ENCODE results near the gene PUM1.

PUM1 gene

DNA sequence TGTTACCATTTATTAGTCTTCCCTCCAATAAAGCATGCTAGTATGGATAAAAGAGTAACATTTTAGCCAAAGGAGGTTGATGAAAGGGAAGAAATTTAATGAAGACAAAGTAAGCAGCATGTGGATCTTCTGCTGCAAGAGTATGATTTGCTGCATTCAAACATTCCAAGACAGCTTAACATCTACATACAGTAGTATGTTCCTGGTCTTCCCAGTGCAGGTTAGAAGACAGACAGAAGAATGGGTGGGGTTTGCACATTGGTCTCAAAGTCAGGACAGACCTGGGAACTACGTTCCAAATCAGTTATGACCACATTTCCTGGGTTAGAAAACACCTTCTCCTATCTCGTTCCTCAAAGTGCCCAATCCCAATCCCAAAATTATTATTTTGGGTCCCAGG, 43.3 kb downstream of the PUM1 start:
- DNase-seq (ENCODE audit: low read depth) = no peak

DNA sequence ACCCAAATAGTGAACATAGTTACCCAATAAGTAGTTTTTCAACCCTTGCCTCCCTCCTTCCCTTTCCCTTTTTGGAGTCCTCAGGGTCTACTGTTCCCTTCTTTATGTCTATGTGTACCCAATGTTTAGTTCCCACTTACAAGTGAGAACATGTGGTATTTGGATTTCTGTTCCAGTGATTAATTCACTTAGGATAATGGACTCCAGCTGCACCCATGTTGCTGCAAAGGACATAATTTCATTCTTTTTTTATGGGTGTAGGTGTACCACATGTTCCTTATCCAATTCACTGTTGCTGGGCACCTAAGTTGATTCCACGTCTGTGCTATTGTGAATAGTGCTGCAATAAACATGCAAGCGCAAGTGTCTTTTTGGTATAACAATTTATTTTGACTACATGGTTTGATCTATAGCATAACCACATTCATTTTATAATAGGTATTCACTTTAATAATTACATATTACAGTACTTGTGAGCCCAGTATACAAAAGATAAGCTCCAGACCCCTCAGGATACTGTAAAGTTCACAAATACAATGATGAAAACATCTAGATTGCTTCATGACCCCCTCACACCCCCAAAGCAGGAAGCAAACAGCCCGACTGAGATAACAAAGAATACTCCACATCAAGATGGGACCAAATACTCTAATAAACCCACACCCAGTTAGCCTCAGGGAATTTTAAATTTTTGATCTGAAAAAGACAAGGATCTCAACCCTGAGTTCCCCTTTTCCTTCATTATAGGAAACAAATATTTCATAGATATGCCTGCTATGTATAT, 45.3 kb downstream of the PUM1 start:
- no peak for DNase-seq (ENCODE audit: low read depth)

DNA sequence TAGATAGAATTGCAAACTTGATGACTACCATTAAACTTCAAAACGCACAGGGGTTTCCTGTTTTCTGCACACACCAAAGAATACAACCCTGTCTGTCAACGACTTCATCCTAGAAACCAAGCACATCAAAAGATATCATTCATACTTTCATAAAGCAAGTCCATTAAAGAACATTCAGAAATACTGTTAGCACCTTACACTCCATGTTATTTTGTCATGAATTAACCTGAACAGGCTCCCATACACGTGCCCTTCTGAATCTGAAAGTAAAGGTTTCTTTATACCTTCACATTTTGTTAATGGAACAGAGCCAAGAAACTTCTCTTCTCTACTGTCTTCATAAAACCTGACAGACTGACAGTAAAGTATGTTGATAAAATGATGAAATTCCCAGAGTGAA, 46.1 kb downstream of the PUM1 start:
- DNase-seq (ENCODE audit: low read depth) = no peak

DNA sequence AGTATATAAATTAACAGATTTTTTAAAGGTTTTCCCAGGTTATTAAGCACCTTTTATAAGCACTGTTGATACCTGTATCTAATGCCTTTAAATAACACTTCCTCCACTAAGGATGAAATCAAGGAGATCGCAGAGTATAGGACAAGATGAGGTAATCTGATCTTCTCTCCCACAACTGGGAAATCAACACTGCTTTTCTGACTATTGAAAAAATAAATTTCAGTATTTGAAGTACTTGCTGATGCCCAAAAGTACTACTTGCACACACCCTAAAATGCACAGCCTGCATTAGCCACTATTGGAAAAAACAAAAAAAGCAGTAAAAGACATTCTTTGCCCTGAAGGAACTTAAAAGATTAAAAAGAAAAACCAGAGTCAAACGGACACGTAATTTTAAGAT, 48.6 kb downstream of the PUM1 start:
- DNase-seq (ENCODE audit: low read depth) = no peak

DNA sequence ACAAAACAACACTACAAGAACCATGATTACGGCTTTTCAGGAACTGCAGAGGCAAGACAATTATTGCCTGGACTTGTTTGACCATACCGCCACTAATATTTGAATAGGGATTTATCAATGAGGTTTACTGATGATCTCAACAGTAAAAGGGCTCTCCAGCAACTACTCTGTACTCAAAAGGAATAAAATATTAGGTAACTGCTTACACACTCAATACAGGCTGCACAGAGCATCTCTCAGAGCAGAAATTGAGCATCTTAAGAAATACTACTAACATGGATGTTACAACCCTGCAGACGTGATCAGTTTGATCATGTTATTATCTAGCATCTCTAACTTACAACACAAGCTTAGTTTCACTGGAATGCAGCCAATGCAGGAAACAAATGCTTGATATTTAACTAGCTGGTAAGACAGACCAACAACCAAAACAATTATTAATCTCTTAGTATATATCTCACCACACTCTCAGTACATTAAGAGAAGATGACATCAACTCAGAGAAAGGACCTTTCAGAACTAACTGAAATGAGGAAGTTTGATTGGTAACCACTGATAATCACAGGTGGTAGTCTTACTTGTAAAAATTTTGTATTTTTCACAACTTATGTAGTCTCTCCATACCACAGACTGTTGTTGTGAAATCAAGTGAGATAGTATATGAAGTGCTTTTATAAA, 52.2 kb downstream of the PUM1 start:
- DNase-seq (ENCODE audit: low read depth) = no peak

DNA sequence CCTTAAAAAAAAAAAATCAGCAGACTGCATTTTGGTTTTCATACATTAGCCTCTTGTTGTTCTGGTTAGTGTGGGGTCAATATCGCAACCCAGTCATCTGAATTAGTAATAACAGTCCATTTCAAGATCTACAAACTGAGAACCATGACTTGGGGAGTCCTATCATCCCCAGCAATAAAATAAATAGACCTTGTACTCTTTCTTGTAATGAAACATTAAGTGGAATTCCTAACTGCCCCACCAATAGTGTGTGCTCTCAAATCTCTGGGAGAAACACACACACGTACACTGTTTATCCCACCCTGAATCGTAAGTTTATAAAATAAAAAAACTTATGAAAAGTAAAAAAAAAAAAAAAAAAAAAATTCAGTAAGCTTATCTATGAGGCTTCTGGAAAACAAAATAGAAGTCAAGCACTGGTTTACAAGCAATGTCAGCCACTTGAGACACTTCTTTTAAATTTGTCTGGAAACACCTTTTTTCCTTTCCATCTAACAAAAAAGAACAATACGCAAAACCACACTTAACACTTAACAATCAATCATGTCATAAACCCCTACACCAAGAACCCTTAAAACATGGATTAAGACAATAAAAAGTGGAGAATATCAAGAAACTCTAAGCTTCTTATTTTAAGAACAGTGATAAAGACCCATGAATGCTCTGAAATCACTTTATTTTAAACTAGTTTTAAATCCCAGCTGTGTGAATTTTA, 53.1 kb downstream of the PUM1 start:
- no peak for DNase-seq (ENCODE audit: low read depth)

DNA sequence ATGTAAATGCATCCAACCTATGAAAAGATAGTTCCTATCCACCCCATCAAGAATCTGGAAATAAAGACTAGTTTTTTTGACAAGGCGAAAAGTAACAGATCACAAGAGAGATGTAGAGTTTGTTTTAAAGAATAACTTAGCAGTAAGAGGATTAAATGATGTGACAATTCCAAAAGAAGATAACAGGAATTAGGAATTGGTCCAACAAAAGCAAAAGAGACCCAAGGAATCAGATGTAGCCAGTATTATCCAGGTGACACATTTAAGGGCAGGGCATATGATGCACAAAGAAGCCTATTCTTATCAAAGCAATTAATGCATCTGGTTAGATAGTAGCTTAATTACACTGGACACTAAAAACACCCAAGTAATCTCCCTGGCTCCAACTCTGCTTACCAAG, 53.8 kb downstream of the PUM1 start:
- DNase-seq (ENCODE audit: low read depth) = no peak

DNA sequence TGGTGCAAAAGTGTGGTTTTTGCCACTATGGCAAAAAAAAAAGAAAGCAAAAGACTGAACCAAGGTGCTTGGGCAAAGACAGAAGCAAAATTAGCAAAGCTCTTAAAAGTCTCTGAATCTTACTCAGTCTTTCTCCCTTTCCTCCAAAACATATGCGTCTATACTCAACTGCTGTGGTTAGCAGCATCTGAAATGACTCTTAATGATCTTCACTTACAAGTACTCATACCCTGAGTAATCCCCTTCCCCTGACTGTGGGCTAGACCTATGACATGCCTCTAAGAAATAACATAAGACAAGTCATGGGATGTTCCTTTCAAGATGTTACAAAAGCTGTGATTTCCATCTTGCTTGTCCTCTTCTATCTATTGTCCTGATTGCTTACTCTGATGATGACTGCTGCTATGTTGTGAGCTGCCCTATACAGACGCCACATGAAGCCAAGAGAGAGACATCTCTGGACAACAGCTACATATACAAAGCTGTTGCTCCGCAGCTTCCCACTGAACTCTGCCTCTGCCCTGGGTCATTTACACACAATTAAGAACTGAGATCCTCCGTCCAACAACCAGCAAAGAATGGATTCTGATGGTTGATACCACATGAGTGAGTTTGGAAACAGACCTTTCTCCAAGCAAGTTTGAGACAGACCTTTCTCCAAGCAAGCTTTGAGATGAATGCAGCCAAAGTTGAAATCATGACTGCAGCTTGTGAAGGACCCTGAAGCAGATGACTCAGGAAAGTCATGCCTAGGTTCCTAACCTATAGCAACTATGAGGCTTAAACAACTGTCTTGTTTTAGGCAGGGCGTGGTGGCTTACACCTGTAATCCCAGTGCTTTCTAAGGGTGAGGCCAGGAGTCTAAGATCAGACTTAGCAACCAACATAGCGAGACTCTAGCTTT, 55.2 kb downstream of the PUM1 start:
- no peak for DNase-seq (ENCODE audit: low read depth)

DNA sequence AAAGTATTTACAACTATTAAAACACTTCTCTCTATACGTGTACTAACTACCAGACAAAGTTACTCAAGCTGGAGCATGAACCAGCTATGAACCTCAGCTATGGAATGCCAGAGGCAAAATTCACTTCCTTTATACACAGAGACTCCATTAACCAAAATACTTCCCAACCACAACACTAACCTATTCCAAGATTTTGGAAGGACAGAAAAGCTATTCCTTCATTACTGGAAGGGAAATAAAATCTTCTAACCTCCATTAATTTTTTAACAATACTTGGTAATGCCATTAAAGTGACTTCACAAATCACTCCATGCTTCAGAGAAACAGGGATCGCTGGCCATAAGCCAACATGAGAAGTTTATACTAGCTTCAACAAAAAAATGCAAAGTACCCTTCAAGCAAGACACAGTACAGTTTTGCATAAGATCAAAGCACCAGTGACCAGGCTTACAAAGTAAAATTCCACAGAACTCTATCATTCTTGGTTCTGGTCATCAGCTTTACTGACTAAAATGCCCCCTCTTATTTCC, 58.0 kb downstream of the PUM1 start:
- no peak for DNase-seq (ENCODE audit: low read depth)

DNA sequence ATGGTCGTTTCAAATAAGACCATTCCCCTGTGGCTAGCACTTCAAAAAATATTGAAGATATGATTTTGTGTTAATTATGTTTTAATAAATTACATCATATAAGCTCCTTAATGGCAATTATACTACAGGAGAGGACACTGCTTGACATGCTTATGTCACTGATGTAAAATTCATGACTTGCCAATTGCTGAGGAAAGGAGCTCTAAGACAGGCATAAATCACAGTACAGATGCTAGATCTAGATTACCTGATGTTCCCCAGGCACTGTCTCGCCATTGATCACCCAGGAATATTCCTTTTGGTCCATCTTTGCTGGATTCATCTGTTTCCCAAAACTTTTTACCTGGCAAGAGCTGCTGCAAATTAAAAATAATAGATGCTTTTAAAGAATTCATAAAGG, 58.8 kb downstream of the PUM1 start:
- DNase-seq (ENCODE audit: low read depth) = no peak

DNA sequence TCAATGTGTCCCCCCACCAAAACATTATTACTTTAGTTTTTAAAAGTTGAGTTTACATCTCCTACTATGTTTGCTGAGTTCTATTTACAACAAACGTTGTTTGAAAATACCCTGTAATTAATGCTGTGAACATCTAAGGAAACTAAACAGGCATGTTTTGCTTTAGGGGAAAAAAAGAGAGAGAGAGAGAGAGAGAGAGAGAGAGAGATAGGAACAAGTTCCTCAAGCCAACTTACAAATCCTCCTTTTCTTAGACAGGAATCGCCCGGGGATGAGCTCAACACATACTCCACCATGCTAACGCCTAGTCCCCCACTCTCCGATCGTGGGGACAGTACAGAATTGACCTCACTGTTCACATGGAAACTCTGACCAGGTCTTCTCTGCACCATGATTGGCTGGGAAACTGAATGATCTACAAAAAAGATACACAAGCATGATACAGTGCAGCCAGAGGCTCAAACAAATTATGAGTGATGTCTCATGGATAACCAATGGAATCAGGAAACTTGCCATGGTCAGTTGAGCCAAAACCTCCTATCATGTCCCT, 59.8 kb downstream of the PUM1 start:
- DNase-seq (ENCODE audit: low read depth) = no peak

DNA sequence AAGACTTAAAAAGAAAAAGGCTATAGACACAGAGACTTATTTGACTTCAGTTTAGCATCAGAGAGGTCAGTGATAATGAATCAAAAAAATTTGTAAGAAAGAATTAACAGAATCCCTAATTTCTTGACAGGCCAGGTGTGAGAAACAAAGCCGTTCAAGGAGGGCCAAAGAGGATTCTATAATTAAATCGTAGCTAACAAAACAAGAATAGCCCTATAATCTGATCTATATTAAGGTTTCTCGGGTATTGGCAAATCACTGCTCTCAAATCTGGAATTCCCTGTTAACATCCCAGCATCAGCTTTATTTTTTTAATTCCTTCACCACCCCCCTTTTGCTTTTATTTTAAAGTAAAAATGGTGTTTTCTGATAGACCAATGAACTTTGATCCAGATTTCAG, 60.3 kb downstream of the PUM1 start:
- DNase-seq (ENCODE audit: low read depth) = no peak

DNA sequence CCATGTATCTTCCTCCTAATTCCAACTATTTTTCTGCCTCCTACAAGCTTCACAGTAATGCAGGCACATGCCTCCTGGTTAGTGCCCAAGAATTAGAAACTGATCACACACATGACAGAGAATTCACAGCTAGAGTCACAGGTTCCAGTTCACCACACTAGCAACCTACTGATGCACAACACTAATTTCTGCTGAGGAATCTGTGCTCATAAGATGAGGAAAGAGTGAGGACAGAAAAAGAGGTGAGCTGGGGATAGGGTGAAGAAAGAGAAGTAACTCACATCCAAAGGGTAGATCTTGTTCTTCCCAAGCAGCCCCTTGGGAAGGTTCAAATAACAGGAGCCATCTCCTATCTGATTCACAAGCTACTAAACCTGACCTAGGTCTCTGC, 61.3 kb downstream of the PUM1 start:
- DNase-seq (ENCODE audit: low read depth) = no peak

DNA sequence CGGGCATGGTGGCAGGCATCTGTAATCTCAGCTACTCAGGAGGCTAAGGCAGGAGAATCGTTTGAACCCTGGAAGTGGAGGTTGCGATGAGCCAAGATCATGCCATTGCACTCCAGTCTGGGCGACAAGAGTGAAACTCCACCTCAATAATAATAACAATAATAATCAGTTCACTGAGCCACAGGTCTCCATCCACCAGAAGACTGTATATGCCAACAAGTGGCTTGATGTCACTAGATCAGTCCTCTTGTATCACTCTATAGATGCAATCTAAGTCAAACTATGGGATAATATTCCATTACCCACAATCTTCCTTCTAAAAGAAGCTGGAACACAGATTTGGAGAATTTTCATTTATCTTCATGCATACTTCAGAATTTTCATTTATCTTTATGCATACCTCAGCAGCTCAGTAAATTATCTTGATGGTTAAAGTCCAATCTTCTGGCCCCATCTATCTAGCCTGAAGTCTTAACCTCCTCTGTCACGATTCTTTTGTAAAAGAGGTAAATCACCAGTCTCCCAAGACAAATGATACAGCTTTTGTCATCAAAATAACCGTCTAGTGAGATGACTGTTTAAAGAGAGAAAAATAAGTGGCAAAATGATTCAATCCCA, 61.8 kb downstream of the PUM1 start:
- no peak for DNase-seq (ENCODE audit: low read depth)

DNA sequence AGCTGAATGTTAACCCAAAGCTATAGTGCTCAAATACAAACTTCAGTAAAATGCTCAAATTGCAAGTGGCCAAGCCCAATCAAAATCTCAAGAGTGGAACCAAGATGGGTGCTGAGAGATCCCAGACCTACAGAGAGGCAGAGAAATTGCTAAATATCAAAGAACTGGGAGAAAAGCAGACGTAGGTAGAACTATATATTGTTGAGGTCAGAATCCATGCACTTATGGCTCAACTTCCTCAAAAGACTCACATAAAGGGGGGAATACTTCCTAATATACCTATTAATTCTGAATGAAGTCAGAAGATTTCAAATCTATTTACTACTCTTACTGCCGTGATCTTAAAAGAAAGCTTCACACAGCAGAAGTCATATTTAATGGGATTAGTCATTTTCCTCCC, 65.2 kb downstream of the PUM1 start:
- no peak for DNase-seq (ENCODE audit: low read depth)

DNA sequence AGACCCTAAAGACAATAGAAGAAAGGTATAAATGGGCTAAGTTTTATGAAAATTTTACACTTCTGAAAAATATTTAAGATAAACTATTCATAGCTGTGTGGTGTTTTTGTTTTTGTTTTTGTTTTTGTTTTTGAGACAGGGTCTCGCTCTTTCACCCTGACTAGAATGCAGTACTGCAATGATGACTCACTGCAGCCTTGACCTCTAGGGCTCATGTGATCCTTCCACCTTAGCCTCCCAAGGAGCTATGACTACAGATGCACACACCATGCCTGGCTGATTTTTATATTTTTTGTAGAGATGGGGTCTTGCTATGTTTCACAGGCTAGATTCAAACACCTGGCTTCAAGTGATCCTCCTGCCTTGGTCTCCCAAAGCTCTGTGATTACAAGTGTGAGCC, 66.6 kb downstream of the PUM1 start:
- no peak for DNase-seq (ENCODE audit: low read depth)

DNA sequence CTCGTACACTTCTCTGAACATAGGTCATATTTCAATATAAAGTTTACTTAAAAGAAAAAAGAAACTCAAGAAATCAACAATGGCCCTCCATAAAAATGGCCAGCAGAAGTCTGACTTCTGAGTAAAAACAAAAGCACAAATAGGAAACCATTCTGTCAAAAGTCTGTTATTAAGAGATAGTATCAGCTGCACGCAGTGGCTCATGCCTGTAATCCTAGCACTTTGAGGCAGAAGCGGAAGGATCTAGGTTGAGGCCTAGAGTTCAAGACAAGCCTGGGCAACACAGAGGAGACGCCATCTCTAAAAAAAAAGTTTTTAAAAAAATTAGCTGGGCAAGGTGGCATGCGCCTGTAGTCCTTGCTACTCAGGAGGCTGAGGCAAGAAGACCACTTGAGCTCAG, 67.3 kb downstream of the PUM1 start:
- DNase-seq (ENCODE audit: low read depth) = no peak

DNA sequence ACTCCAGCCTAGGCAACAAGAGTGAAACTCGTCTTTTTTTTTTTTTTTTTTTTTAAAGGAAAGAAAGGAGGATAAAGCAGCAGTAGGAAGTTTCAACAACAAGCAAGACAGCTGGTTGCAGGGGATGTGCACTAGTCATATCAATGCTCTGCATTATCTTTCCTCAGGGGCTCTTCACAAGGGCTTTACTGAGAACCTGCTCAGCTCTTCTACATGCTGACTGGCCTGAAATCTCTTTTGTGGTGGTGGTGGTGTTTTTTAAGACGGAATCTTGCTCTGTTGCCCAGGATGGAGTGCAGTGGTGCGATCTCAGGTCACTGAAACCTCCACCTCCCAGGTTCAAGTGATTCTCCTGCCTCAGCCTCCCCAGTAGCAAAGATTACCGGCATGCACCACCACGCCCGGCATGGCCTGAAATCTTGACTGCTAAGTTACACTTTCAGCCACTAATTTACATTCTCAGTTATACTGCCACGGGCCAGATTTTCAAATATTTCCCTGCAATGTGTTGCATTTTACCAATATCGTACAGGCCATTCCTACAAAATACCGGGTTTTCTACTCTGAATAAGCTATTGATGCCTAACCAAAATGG, 68.0 kb downstream of the PUM1 start:
- no peak for DNase-seq (ENCODE audit: low read depth)

DNA sequence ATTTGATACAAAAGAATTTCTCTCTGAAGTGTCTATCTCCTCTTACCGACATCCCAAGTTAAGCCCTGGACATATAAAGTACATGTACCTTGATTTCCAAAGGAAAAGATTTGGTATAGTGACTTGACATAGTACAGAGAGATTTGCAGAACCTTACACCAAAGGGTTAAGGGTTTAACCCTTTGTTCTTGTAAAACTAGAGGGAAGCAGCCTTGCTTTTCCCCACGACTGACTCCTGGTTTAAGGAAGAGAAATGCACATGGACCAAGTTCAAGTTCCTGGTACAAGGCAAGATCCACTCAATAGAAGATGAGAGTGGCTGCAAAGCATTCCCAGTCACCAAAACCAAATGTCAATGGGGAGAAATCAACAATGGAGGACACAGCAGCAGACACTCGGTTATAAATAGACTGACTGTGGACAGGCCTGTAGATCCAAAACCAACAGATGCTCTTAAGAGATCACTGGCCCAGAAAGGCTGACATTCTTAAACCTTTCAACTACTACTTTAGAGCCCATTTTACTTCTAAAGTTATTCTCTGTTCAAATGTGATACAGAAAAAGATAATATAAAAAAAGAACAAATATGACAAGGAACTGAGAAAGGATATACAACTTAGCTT, 69.4 kb downstream of the PUM1 start:
- no peak for DNase-seq (ENCODE audit: low read depth)

DNA sequence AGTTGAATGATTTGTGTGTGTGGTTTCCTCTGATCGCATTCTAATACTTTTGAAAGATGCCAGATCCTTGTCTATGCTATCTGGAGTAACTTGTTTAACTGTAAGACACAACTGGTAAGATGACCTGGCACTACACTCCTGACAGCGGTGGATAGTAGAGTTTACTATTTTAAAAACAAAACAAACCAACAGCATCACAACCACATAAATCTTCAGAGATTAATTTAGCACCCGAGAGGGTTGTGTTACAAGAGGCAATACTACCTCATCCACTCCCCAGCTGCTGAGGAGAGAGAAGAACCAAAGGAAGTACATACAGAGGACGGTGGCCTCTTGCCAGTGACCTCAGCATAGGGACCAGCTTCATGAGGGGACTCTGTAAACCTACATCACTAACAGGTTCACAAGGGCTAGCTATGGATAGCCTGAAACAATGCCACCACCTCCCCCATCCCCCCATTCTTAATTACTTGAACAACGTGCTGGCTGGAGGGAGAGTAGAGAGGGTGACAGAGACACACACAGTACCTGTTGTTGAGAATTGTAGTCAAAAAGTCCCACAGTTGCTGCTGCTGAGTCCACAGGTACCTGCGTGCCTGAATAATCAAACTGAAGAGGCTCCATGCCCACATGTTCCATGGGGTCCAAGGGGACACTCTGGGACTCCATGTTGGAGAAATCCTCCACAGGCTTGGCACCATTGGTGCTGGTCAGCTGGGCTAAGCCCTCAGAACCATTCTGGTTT, 73.5 kb downstream of the PUM1 start:
- DNase-seq (ENCODE audit: low read depth) = no peak
